Fibroblast of skin of right biceps (primary cell): Measurements from ENCODE around the gene ZNF513.
"Not testable (repeated sequence)": the region's sequence is repeated elsewhere in the genome, so short reads cannot be mapped to it uniquely, and the experiment has no call there.

Experiments
- DNase-seq: peaks from one replicate; pipeline ENCODE4 v3.0.0-alpha.2; 2013

Gene ZNF513

GRCh38 chr2:27354597-27354927, 26.0 kb downstream of the ZNF513 start:
- no peak for DNase-seq

- DNase-seq = peak; percentile 20
Measured at GRCh38 chr2:27353762-27354596, 26.6 kb downstream of the ZNF513 start.

- not testable (repeated sequence) for DNase-seq
Measured at GRCh38 chr2:27353386-27353761, 27.2 kb downstream of the ZNF513 start.

- no peak for DNase-seq
Measured at GRCh38 chr2:27351802-27352598, 28.5 kb downstream of the ZNF513 start.

GRCh38 chr2:27350106-27350693, 30.3 kb downstream of the ZNF513 start:
- no peak for DNase-seq

- DNase-seq = no peak
Measured at GRCh38 chr2:27347641-27348040, 32.9 kb downstream of the ZNF513 start.

GRCh38 chr2:27336173-27336572, 44.4 kb downstream of the ZNF513 start:
- DNase-seq = no peak

GRCh38 chr2:27335311-27335710, 45.2 kb downstream of the ZNF513 start:
- no peak for DNase-seq
